PFSK-1 (cell line): ENCODE data around the gene LIPI.

Source experiments
- POLR2AphosphoS5 ChIP-seq: IDR thresholded peaks from 2 replicates; pipeline ENCODE4 v1.6.1; 2012; ENCODE audit warnings: low read depth, mild to moderate bottlenecking, control low read depth, low read length, moderate library complexity
- SIN3A ChIP-seq: IDR thresholded peaks from 2 replicates; pipeline ENCODE4 v1.6.1; 2012; ENCODE audit warnings: mild to moderate bottlenecking, low read length, moderate library complexity, borderline replicate concordance; ENCODE audit not compliant: insufficient read depth
- TAF1 ChIP-seq: IDR thresholded peaks from 2 replicates; pipeline ENCODE4 v1.6.1; 2012; ENCODE audit warnings: low read length, control low read depth, borderline replicate concordance; ENCODE audit not compliant: insufficient read depth

- no peak for TF ChIP-seq SIN3A
- no peak for TF ChIP-seq POLR2AphosphoS5
- no peak for TF ChIP-seq TAF1
Observed at GRCh38 chr21:14076143-14076806, 134.5 kb downstream of the LIPI start.
